Mucosa of stomach (tissue), 1 donor: ENCODE data around the gene FMN1.

Experiments
- H3K27me3 ChIP-seq: one replicate; pipeline ENCODE4 v1.7.0; 2013; ENCODE audit warnings: mild to moderate bottlenecking, low read length; ENCODE audit not compliant: control insufficient read depth, insufficient read depth
- H3K36me3 ChIP-seq: one replicate; pipeline ENCODE4 v1.7.0; 2013; ENCODE audit warnings: low read length; ENCODE audit not compliant: control insufficient read depth, insufficient read depth
- H3K4me1 ChIP-seq: one replicate; pipeline ENCODE4 v1.7.0; 2013; ENCODE audit warnings: mild to moderate bottlenecking, low read length; ENCODE audit not compliant: control insufficient read depth, insufficient read depth
- H3K4me3 ChIP-seq: one replicate; pipeline ENCODE4 v1.7.0; 2013; ENCODE audit warnings: low read length
- H3K9ac ChIP-seq: one replicate; pipeline ENCODE4 v1.7.0; 2013; ENCODE audit warnings: mild to moderate bottlenecking, low read length, moderate library complexity
- H3K9me3 ChIP-seq: one replicate; pipeline ENCODE4 v1.7.0; 2013; ENCODE audit warnings: mild to moderate bottlenecking, low read length, moderate library complexity; ENCODE audit not compliant: control insufficient read depth
- donor health status: Pancreatic carcinoma.

The FMN1 gene

GRCh38 chr15:33125894-33126537, 68.5 kb downstream of the FMN1 start:
- H3K27me3 ChIP-seq, result no peaks in the 10 kb centered on the region
- H3K9me3 ChIP-seq, result no peaks in the 10 kb centered on the region
- H3K36me3 ChIP-seq, result no peaks in the 10 kb centered on the region
- no peak overlapping the region for H3K4me3 ChIP-seq
- peaks cover 11% of the 10 kb centered on the region for H3K4me1 ChIP-seq
- H3K9ac ChIP-seq, result no peak overlapping the region

GRCh38 chr15:33124811-33125210, 69.7 kb downstream of the FMN1 start:
- H3K9ac ChIP-seq, result no peak overlapping the region
- H3K4me3 ChIP-seq, result no peak overlapping the region
- H3K4me1 ChIP-seq, result peaks cover 11% of the 10 kb centered on the region
- no peaks in the 10 kb centered on the region for H3K27me3 ChIP-seq
- H3K9me3 ChIP-seq, result no peaks in the 10 kb centered on the region
- no peaks in the 10 kb centered on the region for H3K36me3 ChIP-seq

GRCh38 chr15:33124279-33124678, 70.2 kb downstream of the FMN1 start:
- H3K4me1 ChIP-seq, result peaks cover 11% of the 10 kb centered on the region
- H3K9me3 ChIP-seq, result no peaks in the 10 kb centered on the region
- no peak overlapping the region for H3K9ac ChIP-seq
- no peak overlapping the region for H3K4me3 ChIP-seq
- no peaks in the 10 kb centered on the region for H3K27me3 ChIP-seq
- H3K36me3 ChIP-seq, result no peaks in the 10 kb centered on the region

GRCh38 chr15:33119865-33120264, 74.6 kb downstream of the FMN1 start:
- no peaks in the 10 kb centered on the region for H3K4me1 ChIP-seq
- H3K36me3 ChIP-seq, result no peaks in the 10 kb centered on the region
- no peaks in the 10 kb centered on the region for H3K9me3 ChIP-seq
- H3K27me3 ChIP-seq, result no peaks in the 10 kb centered on the region
- no peak overlapping the region for H3K9ac ChIP-seq
- no peak overlapping the region for H3K4me3 ChIP-seq

GRCh38 chr15:33119273-33119672, 75.2 kb downstream of the FMN1 start:
- Histone ChIP-seq H3K9me3 (no peaks in the 10 kb centered on the region), H3K27me3 (no peaks in the 10 kb centered on the region), H3K9ac (no peak overlapping the region)

GRCh38 chr15:33116198-33116597, 78.3 kb downstream of the FMN1 start:
- Histone ChIP-seq H3K36me3 (no peaks in the 10 kb centered on the region), H3K9ac (no peak overlapping the region), H3K9me3 (no peaks in the 10 kb centered on the region), H3K27me3 (no peaks in the 10 kb centered on the region), H3K4me1 (no peaks in the 10 kb centered on the region), H3K4me3 (no peak overlapping the region)

More at GRCh38 chr15:33119273-33119672, 75.2 kb downstream of the FMN1 start:
- Histone ChIP-seq H3K4me1 (no peaks in the 10 kb centered on the region), H3K36me3 (no peaks in the 10 kb centered on the region), H3K4me3 (no peak overlapping the region)

- H3K36me3 ChIP-seq, result no peaks in the 10 kb centered on the region
- no peak overlapping the region for H3K4me3 ChIP-seq
- no peaks in the 10 kb centered on the region for H3K4me1 ChIP-seq
- no peak overlapping the region for H3K9ac ChIP-seq
- no peaks in the 10 kb centered on the region for H3K27me3 ChIP-seq
- no peaks in the 10 kb centered on the region for H3K9me3 ChIP-seq
Measured at GRCh38 chr15:33115191-33115861, 79.2 kb downstream of the FMN1 start.

GRCh38 chr15:33114374-33114717, 80.2 kb downstream of the FMN1 start:
- no peaks in the 10 kb centered on the region for H3K4me1 ChIP-seq
- no peak overlapping the region for H3K9ac ChIP-seq
- H3K4me3 ChIP-seq, result no peak overlapping the region
- no peaks in the 10 kb centered on the region for H3K36me3 ChIP-seq
- H3K9me3 ChIP-seq, result no peaks in the 10 kb centered on the region
- no peaks in the 10 kb centered on the region for H3K27me3 ChIP-seq

GRCh38 chr15:33113666-33114373, 80.7 kb downstream of the FMN1 start:
- Histone ChIP-seq H3K27me3 (no peaks in the 10 kb centered on the region), H3K4me1 (no peaks in the 10 kb centered on the region), H3K9me3 (no peaks in the 10 kb centered on the region), H3K4me3 (no peak overlapping the region), H3K36me3 (no peaks in the 10 kb centered on the region), H3K9ac (no peak overlapping the region)

- Histone ChIP-seq H3K36me3 (no peaks in the 10 kb centered on the region), H3K4me3 (no peak overlapping the region), H3K9me3 (no peaks in the 10 kb centered on the region), H3K27me3 (no peaks in the 10 kb centered on the region), H3K9ac (no peak overlapping the region), H3K4me1 (no peaks in the 10 kb centered on the region)
Measured at GRCh38 chr15:33112541-33113105, 81.9 kb downstream of the FMN1 start.

GRCh38 chr15:33111041-33111451, 83.5 kb downstream of the FMN1 start:
- H3K27me3 ChIP-seq, result no peaks in the 10 kb centered on the region
- H3K4me1 ChIP-seq, result no peaks in the 10 kb centered on the region
- H3K36me3 ChIP-seq, result no peaks in the 10 kb centered on the region
- no peak overlapping the region for H3K4me3 ChIP-seq
- H3K9ac ChIP-seq, result no peak overlapping the region
- no peaks in the 10 kb centered on the region for H3K9me3 ChIP-seq

- Histone ChIP-seq H3K27me3 (no peaks in the 10 kb centered on the region), H3K4me3 (no peak overlapping the region), H3K9ac (no peak overlapping the region), H3K36me3 (no peaks in the 10 kb centered on the region), H3K9me3 (no peaks in the 10 kb centered on the region), H3K4me1 (no peaks in the 10 kb centered on the region)
Measured at GRCh38 chr15:33109345-33109744, 85.2 kb downstream of the FMN1 start.
